ENCODE data around the gene CHAF1A.

DNA sequence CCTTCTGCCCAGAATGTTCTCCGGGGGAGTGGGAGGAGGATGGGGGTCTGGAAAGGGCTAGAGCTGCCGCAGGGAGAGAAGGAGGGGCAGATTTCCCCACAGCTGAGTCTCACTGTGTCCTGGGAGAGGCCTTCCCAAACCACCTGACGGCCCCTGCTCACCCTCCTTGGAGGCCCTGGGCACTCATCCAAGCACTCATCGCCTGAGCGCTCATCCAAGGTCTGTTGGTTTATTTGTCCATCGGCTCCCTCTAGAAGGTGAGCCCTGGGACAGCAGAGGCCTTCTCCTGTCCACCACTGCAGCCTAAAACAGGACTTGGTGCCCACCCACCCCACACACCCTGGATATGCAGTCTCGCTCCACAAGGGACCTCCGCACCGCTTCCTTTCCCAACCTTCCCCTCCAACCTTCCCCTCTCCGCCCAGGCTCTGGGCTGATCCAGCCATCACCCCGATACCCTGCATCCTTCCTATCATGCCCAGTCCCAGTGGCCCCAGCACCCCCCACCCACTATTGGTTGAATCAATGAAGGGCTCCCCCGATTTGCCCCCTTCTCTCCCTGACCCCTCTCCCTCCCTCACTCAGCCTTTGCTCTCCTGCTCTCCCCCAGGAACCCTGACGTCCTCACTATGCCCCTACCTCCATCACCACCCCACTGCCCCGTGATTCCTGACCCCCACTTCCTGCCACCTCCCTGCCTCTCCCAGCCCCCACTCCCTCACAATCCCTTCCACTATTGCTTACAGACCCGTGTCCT lies 53.5 kb downstream of the CHAF1A start:
- no peak for TF ChIP-seq POLR2AphosphoS5 (IDR thresholded peaks at IDR 0.05; ENCODE audit: low read depth, low read length)
- no peak for TF ChIP-seq TAF1 (IDR thresholded peaks at IDR 0.05; ENCODE audit: borderline replicate concordance, low read depth, low read length)
- TF ChIP-seq POLR2A (IDR thresholded peaks at IDR 0.05; ENCODE audit: low read depth, low read length): no peak

All from GM12892 (cell line).